ENCODE data around the gene AGAP1. TPM values are rescaled to one million over a fixed set of nuclear protein-coding genes. Genes with fewer than 3 reads are reported as not detected.

AGAP1 gene
- total and polyA plus RNA-seq, 2 donors (not counting 3 experiments of a cell fraction or from before 2014, with no cell fraction given): 10.2 to 20.9 TPM

GRCh38 chr2:235831755-235832154, 337.9 kb downstream of the AGAP1 start:
- no peaks in the 10 kb centered on the region for H3K9me1 ChIP-seq (replicated peaks; ENCODE audit: control insufficient read depth, extremely low read depth, insufficient read depth, low read length)
- dilution Hi-C loops (cut with MboI; ENCODE audit: extremely low pct_ligation_motif_present, low sequenced_read_pairs) (no loop called here), intact Hi-C loops (cut with micrococcal nuclease) (no loop called here)
- no peaks in the 10 kb centered on the region for H3K36me3 ChIP-seq (ENCODE audit: control insufficient read depth in 2 of 2, extremely low read depth in 1 of 2, insufficient read depth in 2 of 2, low read length in 2 of 2)
- H3K27me3 ChIP-seq (ENCODE audit: control insufficient read depth in 2 of 2, insufficient read depth in 2 of 2, low read length in 2 of 2): no peaks in the 10 kb centered on the region
- H3K4me2 ChIP-seq (ENCODE audit: insufficient read depth, low read length): no peak overlapping the region
- no peak overlapping the region for H3K27ac ChIP-seq (ENCODE audit: insufficient read depth, low read depth, low read length)
- DNase-seq (ENCODE audit: low read depth, low spot score) (no peak), FAIRE-seq (no peak)
- peaks cover 11% of the 10 kb centered on the region for H3K4me1 ChIP-seq (ENCODE audit: control insufficient read depth, extremely low read depth, insufficient read depth, low read length)
- H4K20me1 ChIP-seq (replicated peaks; ENCODE audit: control insufficient read depth, extremely low read depth, insufficient read depth, low read length): no peaks in the 10 kb centered on the region
- no TSS peak for BruUV-seq (replicated peaks)
- H3K9me3 ChIP-seq (replicated peaks; ENCODE audit: control insufficient read depth, insufficient read depth, low read length): no peaks in the 10 kb centered on the region
- ChIA-PET POLR2A (no interaction called here), CTCF (interaction anchor here (0.7 kb wide), 1 partner anchor 52 kb away, joined by 3 read pairs; no protein-coding TSS in a partner anchor)
- TF ChIP-seq GATA2 (IDR thresholded peaks at IDR 0.05; ENCODE audit: insufficient read depth, insufficient read length, low read depth, low read length) (no peak), FOS (IDR thresholded peaks at IDR 0.05; ENCODE audit: borderline replicate concordance, insufficient read depth, low read length) (no peak)
- no peak overlapping the region for H3K9ac ChIP-seq (replicated peaks; ENCODE audit: extremely low read depth, insufficient read depth, low read length)
- no peak overlapping the region for H2AFZ ChIP-seq (ENCODE audit: low read depth, low read length)
- no peaks in the 10 kb centered on the region for H3K79me2 ChIP-seq (ENCODE audit: control insufficient read depth, insufficient read depth, low read length)
- H3K4me3 ChIP-seq (replicated peaks in 1 of 3; ENCODE audit: insufficient read depth in 1 of 3, low read depth in 1 of 3, low read length in 3 of 3): no peak overlapping the region

- no peak overlapping the region for H3K4me3 ChIP-seq (replicated peaks in 1 of 3; ENCODE audit: insufficient read depth in 1 of 3, low read depth in 1 of 3, low read length in 3 of 3)
- no peaks in the 10 kb centered on the region for H3K79me2 ChIP-seq (ENCODE audit: control insufficient read depth, insufficient read depth, low read length)
- no peak overlapping the region for H3K4me2 ChIP-seq (ENCODE audit: insufficient read depth, low read length)
- no peaks in the 10 kb centered on the region for H3K4me1 ChIP-seq (ENCODE audit: control insufficient read depth, extremely low read depth, insufficient read depth, low read length)
- FAIRE-seq: no peak
- TF ChIP-seq, protein P1, sequence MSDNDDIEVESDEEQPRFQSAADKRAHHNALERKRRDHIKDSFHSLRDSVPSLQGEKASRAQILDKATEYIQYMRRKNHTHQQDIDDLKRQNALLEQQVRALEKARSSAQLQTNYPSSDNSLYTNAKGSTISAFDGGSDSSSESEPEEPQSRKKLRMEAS (IDR thresholded peaks at IDR 0.05; ENCODE audit: insufficient read depth, insufficient read length): no peak
- TF ChIP-seq EZH2 (IDR thresholded peaks at IDR 0.05; ENCODE audit: borderline replicate concordance, low read depth, low read length, severe bottlenecking) (no peak), GATA2 (IDR thresholded peaks at IDR 0.05; ENCODE audit: insufficient read depth, insufficient read length, low read depth, low read length) (no peak), POLR2A (IDR thresholded peaks at IDR 0.05; ENCODE audit: low read depth, low read length) (no peak), POLR2AphosphoS5 (IDR thresholded peaks at IDR 0.05; ENCODE audit: insufficient read depth, low read depth, low read length) (no peak), CTCF (IDR thresholded peaks at IDR 0.05; ENCODE audit: extremely low read depth in 1 of 2, insufficient read depth in 1 of 2, low read depth in 1 of 2, low read length in 2 of 2) (no peak), JUN (IDR thresholded peaks at IDR 0.05; ENCODE audit: borderline replicate concordance, insufficient read depth, insufficient read length, low read depth) (no peak), FOS (IDR thresholded peaks at IDR 0.05; ENCODE audit: borderline replicate concordance, insufficient read depth, low read length) (no peak), MYC (IDR thresholded peaks at IDR 0.05; ENCODE audit: low read depth, low read length) (no peak)
- H3K9ac ChIP-seq (replicated peaks; ENCODE audit: extremely low read depth, insufficient read depth, low read length): no peak overlapping the region
- ChIA-PET CTCF (no interaction called here), POLR2A (no interaction called here)
- H3K27me3 ChIP-seq (ENCODE audit: control insufficient read depth in 2 of 2, insufficient read depth in 2 of 2, low read length in 2 of 2): no peaks in the 10 kb centered on the region
- no peaks in the 10 kb centered on the region for H3K9me1 ChIP-seq (replicated peaks; ENCODE audit: control insufficient read depth, extremely low read depth, insufficient read depth, low read length)
- dilution Hi-C loops (cut with MboI; ENCODE audit: extremely low pct_ligation_motif_present, low sequenced_read_pairs) (no loop called here), intact Hi-C loops (cut with micrococcal nuclease) (no loop called here)
- H4K20me1 ChIP-seq (replicated peaks; ENCODE audit: control insufficient read depth, extremely low read depth, insufficient read depth, low read length): no peaks in the 10 kb centered on the region
- BruUV-seq (replicated peaks): no TSS peak
- H2AFZ ChIP-seq (ENCODE audit: low read depth, low read length): no peak overlapping the region
- no peak overlapping the region for H3K27ac ChIP-seq (ENCODE audit: insufficient read depth, low read depth, low read length)
- no peaks in the 10 kb centered on the region for H3K36me3 ChIP-seq (ENCODE audit: control insufficient read depth in 2 of 2, extremely low read depth in 1 of 2, insufficient read depth in 2 of 2, low read length in 2 of 2)
- no peak for DNase-seq (ENCODE audit: low read depth, low spot score)
- H3K9me3 ChIP-seq (replicated peaks; ENCODE audit: control insufficient read depth, insufficient read depth, low read length): no peaks in the 10 kb centered on the region
Observed at GRCh38 chr2:235832941-235833340, 339.1 kb downstream of the AGAP1 start.

All from endothelial cell of umbilical vein (primary cell).